HG03520 (cell line): ENCODE results near the gene NDRG4.
A peak's percentile ranks its signal among the peaks of the same experiment; 100 is the strongest.

Experiments used
- ATAC-seq: cut with Tn5 transposase; IDR thresholded peaks from one replicate; pipeline ENCODE4 v1.9.1; 2021; ENCODE audit warnings: mild to moderate bottlenecking, moderate library complexity; ENCODE audit not compliant: unreplicated experiment

The NDRG4 gene

GRCh38 chr16:58499615-58500351 is at the start of gene NDRG4:
TSS of gene NDRG4 (plus strand) at chr16:58500143. CDS start at chr16:58500249, 106 bp downstream.
- peak; percentile 55 for ATAC-seq

GRCh38 chr16:58450590-58450989 is 49.4 kb upstream of the NDRG4 start:
- ATAC-seq = no peak

GRCh38 chr16:58451265-58451689 is 48.7 kb upstream of the NDRG4 start:
- ATAC-seq = no peak

GRCh38 chr16:58451945-58452401 is 48.0 kb upstream of the NDRG4 start:
- ATAC-seq = no peak

- ATAC-seq = no peak
These were observed 47.3 kb upstream of the NDRG4 start for GRCh38 chr16:58452640-58453039.

- no peak for ATAC-seq
These were observed 45.8 kb upstream of the NDRG4 start for GRCh38 chr16:58454178-58454577.

- ATAC-seq = no peak
These were observed 45.1 kb upstream of the NDRG4 start for GRCh38 chr16:58454856-58455255.

GRCh38 chr16:58455750-58456149 is 44.2 kb upstream of the NDRG4 start:
- no peak for ATAC-seq

GRCh38 chr16:58456193-58456592 is 43.8 kb upstream of the NDRG4 start:
- ATAC-seq = no peak

GRCh38 chr16:58458606-58459343 is 41.2 kb upstream of the NDRG4 start:
- no peak for ATAC-seq

- ATAC-seq = no peak
These were observed 40.4 kb upstream of the NDRG4 start for GRCh38 chr16:58459344-58460218.

GRCh38 chr16:58460219-58460610 is 39.7 kb upstream of the NDRG4 start:
- ATAC-seq = no peak

GRCh38 chr16:58461056-58461455 is 38.9 kb upstream of the NDRG4 start:
- no peak for ATAC-seq

- no peak for ATAC-seq
These were observed 38.3 kb upstream of the NDRG4 start for GRCh38 chr16:58461640-58462039.

GRCh38 chr16:58462089-58462488 is 37.9 kb upstream of the NDRG4 start:
- ATAC-seq = no peak

- ATAC-seq = no peak
These were observed 37.4 kb upstream of the NDRG4 start for GRCh38 chr16:58462499-58462996.

GRCh38 chr16:58462997-58463941 is 36.7 kb upstream of the NDRG4 start:
- ATAC-seq = no peak

GRCh38 chr16:58464047-58464915 is 35.7 kb upstream of the NDRG4 start:
- ATAC-seq = no peak
